ENCODE results near the gene EXOC3L1.
A peak's percentile ranks its signal among the peaks of the same experiment; 100 is the strongest.

Gene EXOC3L1

DNA sequence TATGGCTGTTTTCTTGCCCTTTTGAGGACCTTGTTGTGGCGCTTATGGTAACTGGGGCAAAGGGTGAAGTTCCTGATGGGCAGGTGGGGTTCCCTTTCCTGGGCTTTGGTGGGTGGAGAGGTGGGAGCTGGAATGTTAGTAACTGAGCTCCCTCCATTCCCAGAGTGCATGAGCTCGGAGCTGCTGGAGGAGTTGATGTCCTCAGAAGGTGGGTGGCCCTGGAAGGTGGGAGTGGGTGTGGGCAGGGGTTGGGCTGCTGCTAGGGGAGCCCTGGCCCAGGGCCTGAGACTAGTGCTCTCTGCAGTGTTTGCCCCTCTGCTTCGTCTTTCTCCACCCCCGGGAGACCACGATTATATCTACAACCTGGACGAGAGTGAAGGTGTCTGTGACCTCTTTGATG is 7.8 kb upstream of the EXOC3L1 start:
- Mint-ChIP-seq H3K4me1 (peaks cover 36% of the 10 kb centered on the region), H3K36me3 (peaks cover 55% of the 10 kb centered on the region), H3K4me3 (no peak overlapping the region), H3K9me3 (no peaks in the 10 kb centered on the region), H3K27ac (no peak overlapping the region), H3K27me3 (no peaks in the 10 kb centered on the region)
- no peak for DNase-seq
- CTCF ChIA-PET: interaction anchor here (0.8 to 1.9 kb wide), 9 partner anchors 8 to 230 kb away, joined by 3 to 7 read pairs (median 5); partner anchors contain the start of genes EXOC3L1, TMEM208 and TPPP3

DNA sequence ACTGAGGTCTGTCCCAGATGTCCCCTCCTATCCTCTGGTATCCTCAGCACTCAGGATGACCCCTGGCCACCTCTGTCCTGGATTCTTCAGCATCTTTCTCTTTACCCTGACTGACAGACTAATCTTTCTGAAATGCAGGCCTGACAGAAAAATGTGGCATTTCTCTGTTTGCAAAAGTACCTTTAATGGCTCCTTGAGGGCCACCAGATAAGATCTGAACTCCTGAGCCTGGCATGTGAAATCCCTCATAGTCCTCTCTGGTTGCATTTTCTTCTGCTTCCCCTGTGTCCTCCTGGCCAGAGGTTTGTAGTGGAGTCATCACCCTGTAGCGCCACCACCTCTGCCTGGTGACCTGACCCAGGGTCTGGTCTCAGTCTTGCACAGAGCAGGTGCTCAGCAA is 6.9 kb upstream of the EXOC3L1 start:
- H3K4me3 Mint-ChIP-seq: no peak overlapping the region
- H3K27ac Mint-ChIP-seq: no peak overlapping the region

DNA sequence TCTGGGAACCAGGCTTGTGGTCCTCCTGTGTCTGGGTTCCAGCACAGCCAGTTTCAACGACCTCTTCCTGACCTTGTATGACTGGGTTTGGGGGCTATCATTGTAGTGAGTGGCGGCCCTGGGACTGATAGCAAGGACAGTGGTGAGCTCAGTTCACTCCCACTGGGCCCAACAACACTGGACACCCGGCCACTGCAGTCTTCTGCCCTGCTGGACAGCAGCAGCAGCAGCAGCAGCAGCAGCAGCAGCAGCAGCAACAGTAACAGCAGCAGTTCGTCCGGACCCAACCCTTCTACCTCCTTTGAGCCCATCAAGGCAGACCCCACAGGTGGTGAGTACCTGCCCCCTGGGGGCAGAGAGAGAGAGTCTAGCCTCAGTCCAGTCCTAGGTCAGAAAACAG is 5.7 kb upstream of the EXOC3L1 start:
- H3K9me3 Mint-ChIP-seq: no peaks in the 10 kb centered on the region
- H3K4me3 Mint-ChIP-seq: no peak overlapping the region
- H3K27ac Mint-ChIP-seq: no peak overlapping the region
- no peaks in the 10 kb centered on the region for H3K27me3 Mint-ChIP-seq
- H3K4me1 Mint-ChIP-seq: peaks cover 47% of the 10 kb centered on the region
- CTCF ChIA-PET: interaction anchor here (0.9 kb wide), 1 partner anchor 31 kb away, joined by 3 read pairs; the partner anchor contains the start of gene TMEM208
- peaks cover 53% of the 10 kb centered on the region for H3K36me3 Mint-ChIP-seq
- no peak for DNase-seq

More for the DNA sequence above, 6.9 kb upstream of the EXOC3L1 start:
- peaks cover 41% of the 10 kb centered on the region for H3K4me1 Mint-ChIP-seq
- no peak for DNase-seq
- H3K36me3 Mint-ChIP-seq: peaks cover 56% of the 10 kb centered on the region
- CTCF ChIA-PET: interaction anchor here (1.3 to 1.9 kb wide), 3 partner anchors 12 to 30 kb away, joined by 3 to 6 read pairs (median 6); partner anchors contain the start of gene TMEM208
- H3K9me3 Mint-ChIP-seq: no peaks in the 10 kb centered on the region
- H3K27me3 Mint-ChIP-seq: no peaks in the 10 kb centered on the region

DNA sequence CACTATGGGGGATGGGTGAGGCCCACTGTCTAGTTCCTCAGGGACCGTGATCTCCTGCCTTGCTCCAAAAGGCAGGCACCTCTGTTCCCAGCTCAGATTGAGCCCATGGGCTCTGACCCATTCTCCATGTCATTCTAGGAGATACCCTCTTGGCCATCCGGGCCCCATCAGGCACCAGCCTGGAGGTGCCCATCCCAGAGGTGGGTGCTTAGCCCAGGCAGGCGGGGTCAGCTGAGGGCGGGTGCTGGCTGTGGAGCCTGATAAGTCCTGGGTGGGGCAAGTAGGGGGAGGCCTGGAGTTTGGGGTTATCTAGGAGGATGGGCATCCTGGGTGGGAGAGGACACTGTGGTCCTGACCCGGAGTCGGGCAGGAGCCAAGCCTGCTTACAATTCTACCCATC is 4.3 kb upstream of the EXOC3L1 start:
- peaks cover 47% of the 10 kb centered on the region for H3K4me1 Mint-ChIP-seq
- H3K9me3 Mint-ChIP-seq: no peaks in the 10 kb centered on the region
- H3K4me3 Mint-ChIP-seq: peak overlapping the region; percentile 81
- peaks cover 4% of the 10 kb centered on the region for H3K27me3 Mint-ChIP-seq
- no peak for DNase-seq
- peaks cover 46% of the 10 kb centered on the region for H3K36me3 Mint-ChIP-seq
- H3K27ac Mint-ChIP-seq: no peak overlapping the region
- CTCF ChIA-PET: interaction anchor here (0.8 to 1.2 kb wide), 4 partner anchors 9 to 33 kb away, joined by 3 to 4 read pairs (median 3); partner anchors contain the start of genes NOL3 and TMEM208

DNA sequence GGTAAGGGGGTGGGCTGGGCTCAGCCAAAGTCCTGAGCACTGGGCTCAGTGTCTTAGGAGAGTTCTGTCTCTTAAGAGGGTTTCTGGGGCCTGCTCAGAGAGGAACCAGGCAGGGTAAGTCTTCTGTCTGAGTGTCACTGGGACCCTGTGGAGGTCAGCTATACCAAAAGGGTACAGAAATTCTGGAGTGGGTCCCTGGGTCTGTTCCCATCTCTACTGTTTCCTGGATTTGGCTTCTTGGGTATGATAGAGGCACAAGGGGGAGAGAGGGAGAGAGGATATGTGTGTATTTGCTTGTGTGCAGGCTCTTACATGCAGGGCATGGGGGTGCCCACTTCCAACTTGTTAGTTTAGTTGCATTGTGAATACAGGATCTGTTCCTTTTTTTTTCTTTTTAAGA is 3.6 kb upstream of the EXOC3L1 start:
- H3K9me3 Mint-ChIP-seq: no peaks in the 10 kb centered on the region
- peaks cover 45% of the 10 kb centered on the region for H3K36me3 Mint-ChIP-seq
- peaks cover 4% of the 10 kb centered on the region for H3K27me3 Mint-ChIP-seq
- H3K4me3 Mint-ChIP-seq: peak overlapping the region; percentile 81
- no peak for DNase-seq
- H3K4me1 Mint-ChIP-seq: peaks cover 47% of the 10 kb centered on the region
- CTCF ChIA-PET: interaction anchor here (0.9 to 1.4 kb wide), 3 partner anchors 8 to 30 kb away, joined by 3 to 4 read pairs (median 4); no protein-coding TSS in a partner anchor
- H3K27ac Mint-ChIP-seq: peak overlapping the region; percentile 68

DNA sequence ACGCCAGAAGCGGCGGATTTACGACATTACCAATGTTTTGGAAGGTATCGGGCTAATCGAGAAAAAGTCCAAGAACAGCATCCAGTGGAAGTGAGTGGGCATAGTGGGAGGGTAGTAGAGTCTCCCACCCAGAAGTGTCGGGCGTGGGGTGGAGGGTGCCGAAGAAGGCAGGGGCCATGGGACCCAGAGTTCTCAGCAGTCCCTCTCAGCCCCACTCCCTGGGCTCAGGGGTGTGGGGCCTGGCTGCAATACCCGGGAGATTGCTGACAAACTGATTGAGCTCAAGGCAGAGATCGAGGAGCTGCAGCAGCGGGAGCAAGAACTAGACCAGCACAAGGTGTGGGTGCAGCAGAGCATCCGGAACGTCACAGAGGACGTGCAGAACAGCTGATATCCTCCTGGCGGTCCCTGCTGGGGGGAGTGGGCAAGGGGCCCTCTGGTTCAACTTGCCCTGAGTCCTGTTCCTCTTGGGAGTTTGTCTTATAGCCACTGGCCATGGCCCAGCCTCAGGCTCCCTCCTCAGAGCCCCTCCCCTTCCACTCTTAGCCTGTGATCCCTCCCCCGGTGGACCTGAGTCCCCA is 2.9 kb upstream of the EXOC3L1 start:
- peaks cover 39% of the 10 kb centered on the region for H3K36me3 Mint-ChIP-seq

DNA sequence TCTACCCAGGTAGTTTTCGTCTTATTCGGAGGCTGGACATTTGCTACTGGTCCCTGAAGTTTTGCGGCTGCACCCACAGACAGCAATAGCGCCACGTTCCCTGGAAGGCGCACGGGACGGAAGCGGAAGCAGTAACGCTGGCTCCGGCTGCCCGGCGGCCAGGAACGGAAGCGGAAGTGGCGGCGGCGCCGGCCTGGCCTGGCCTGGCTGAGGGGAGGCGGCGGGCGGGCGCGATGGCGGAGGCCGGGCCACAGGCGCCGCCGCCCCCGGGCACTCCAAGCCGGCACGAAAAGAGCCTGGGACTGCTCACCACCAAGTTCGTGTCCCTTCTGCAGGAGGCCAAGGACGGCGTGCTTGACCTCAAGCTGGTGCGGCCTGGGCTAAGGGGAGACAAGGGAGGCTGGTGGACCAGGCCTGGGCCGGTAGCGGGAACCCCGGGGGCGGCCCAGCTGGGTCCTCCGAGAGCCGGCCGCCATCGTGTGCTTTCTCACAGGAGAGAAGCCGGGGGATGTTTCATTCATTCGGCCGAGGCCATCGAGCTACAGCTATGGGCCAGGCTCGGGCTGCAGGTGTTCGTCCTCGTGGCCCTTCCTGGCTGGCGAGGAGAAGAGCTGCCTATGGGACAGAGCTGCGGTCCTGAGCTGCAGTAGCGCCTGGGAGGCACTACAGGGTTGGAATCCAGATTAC is 2.2 kb upstream of the EXOC3L1 start, which contains the start of gene E2F4:
Gene E2F4, plus strand, starts transcription at position 161 of the 687 bp plus-strand sequence. Its CDS starts 73 bp downstream, at position 234.
- H3K27ac Mint-ChIP-seq: peak within 1 kb of the TSS; percentile 78
- CTCF ChIA-PET: interaction anchor here (1.1 to 1.4 kb wide), 3 partner anchors 31 to 57 kb away, joined by 3 to 4 read pairs (median 4); partner anchors contain the start of gene SLC9A5
- peak; percentile 91 for DNase-seq
- H3K4me1 Mint-ChIP-seq: peaks cover 45% of the 10 kb centered on the region
- no peaks in the 10 kb centered on the region for H3K9me3 Mint-ChIP-seq
- peak within 1 kb of the TSS; percentile 81 for H3K4me3 Mint-ChIP-seq
- peaks cover 8% of the 10 kb centered on the region for H3K27me3 Mint-ChIP-seq
- H3K36me3 Mint-ChIP-seq: peaks cover 36% of the 10 kb centered on the region

More for the DNA sequence above, 2.9 kb upstream of the EXOC3L1 start:
- Mint-ChIP-seq H3K27ac (peak overlapping the region; percentile 72), H3K4me1 (peaks cover 45% of the 10 kb centered on the region), H3K27me3 (peaks cover 4% of the 10 kb centered on the region), H3K4me3 (peak overlapping the region; percentile 81), H3K9me3 (no peaks in the 10 kb centered on the region)
- CTCF ChIA-PET: interaction anchor here (1.1 to 1.4 kb wide), 3 partner anchors 30 to 56 kb away, joined by 3 to 4 read pairs (median 4); partner anchors contain the start of gene SLC9A5
- no peak for DNase-seq

DNA sequence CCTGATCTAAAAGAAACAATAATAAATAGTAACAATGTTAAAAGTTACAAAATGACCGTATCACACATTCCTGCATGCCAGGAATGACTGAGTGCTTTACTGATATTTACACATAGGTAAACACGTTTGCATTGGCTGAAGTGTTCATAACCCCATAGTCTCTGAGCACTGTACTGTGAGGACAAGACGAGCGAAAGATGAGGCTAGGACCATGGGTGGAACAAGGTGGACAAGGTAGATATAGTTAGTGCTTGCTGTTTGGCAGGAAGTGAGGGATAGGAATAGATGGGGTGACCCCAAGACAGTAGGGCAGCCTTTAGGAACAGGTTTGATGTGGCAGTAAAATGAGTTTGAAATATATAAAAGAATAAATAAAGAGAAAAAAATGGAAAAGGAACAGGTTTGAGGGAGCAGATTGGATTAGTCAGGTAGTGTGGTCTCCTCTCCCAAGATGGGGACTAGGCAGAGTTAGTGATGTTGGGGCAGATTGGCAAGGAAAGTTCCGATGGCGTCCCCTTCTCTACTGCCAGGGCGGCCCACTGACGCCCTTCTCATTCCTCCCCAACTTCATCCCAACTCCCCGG is 1.6 kb upstream of the EXOC3L1 start:
- DNase-seq: no peak
- Mint-ChIP-seq H3K27me3 (peaks cover 14% of the 10 kb centered on the region), H3K36me3 (peaks cover 32% of the 10 kb centered on the region), H3K4me3 (peak overlapping the region; percentile 81), H3K9me3 (no peaks in the 10 kb centered on the region), H3K27ac (peak overlapping the region; percentile 78), H3K4me1 (peaks cover 41% of the 10 kb centered on the region)
- CTCF ChIA-PET: no interaction called here

DNA sequence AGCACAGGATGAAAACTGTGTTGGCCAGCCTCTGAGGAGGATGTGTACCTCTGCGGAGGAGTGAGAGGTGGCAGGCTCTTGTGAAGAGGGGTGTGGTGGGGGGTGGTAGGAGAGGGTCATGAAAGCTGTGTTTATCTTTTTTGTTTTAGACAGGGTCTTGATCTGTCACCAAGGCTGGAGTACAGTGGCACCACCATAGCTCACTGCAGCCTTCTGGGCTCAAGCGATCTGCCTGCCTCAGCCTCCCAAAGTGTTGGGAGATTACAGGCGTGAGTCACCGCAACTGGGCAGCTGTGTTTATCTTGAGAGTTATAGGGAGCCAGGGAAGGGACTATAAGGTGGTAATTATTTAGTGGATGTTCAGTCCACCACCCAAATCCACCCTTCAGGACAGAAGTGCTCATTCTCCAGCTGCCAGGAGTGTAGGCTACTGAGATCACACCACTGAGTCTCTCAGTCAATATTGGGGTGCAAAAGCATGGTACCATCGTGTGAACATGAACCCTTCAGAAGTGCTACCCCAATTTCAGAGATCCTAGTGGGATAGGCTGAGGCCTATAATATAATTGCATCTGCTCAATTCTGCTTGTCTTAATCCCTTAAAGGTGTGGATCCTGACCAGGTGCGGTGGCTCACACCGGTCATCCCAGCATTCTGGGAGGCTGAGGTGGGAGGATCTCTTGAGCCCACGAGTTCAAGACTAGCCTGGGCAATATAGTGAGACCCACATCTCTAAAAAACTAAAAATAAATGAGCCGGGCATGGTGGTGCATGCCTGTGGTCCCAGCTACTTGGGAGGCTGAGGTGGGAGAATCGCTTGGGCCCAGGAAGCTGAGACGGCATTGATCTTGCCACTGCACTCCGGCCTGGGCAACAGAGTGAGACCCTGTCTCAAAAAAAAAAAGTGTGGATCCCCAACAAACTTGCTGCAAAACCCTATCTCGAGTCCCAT is 788 bp upstream of the EXOC3L1 start:
- Mint-ChIP-seq H3K27ac (no peak overlapping the region), H3K27me3 (peaks cover 21% of the 10 kb centered on the region), H3K36me3 (peaks cover 24% of the 10 kb centered on the region), H3K4me1 (peaks cover 35% of the 10 kb centered on the region), H3K4me3 (no peak overlapping the region), H3K9me3 (no peaks in the 10 kb centered on the region)
- CTCF ChIA-PET: interaction anchor here (1.7 to 3.0 kb wide), 3 partner anchors 8 to 173 kb away, joined by 3 to 9 read pairs (median 5); partner anchors contain the start of gene ELMO3
- no peak for DNase-seq

DNA sequence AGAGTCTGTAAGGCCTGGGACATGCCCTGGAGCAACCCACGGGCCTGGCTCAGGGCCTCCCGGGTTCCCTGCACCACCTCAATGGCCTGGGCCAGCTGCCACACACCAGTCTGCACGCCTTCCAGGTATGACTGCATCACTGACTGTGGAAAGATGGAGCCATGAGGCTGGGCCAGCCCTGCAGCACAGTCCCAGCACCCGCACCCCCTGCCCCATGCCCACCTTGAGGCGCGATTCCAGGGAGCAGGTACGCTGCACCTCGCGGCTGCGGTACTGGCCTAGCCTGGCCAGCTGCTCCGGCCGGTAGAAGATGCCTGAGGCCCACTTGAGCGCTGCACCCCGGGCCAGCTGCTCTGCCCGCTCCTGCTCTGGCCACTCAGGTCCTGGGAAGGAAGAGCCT is 1.1 kb downstream of the EXOC3L1 start:
- no peak overlapping the region for H3K27ac Mint-ChIP-seq
- no peak overlapping the region for H3K4me3 Mint-ChIP-seq
- peaks cover 37% of the 10 kb centered on the region for H3K4me1 Mint-ChIP-seq
- DNase-seq: no peak
- H3K9me3 Mint-ChIP-seq: no peaks in the 10 kb centered on the region
- peaks cover 35% of the 10 kb centered on the region for H3K27me3 Mint-ChIP-seq
- CTCF ChIA-PET: interaction anchor here (0.6 to 3.0 kb wide), 3 partner anchors 55 to 211 kb away, joined by 3 to 9 read pairs (median 3); no protein-coding TSS in a partner anchor
- H3K36me3 Mint-ChIP-seq: peaks cover 8% of the 10 kb centered on the region

DNA sequence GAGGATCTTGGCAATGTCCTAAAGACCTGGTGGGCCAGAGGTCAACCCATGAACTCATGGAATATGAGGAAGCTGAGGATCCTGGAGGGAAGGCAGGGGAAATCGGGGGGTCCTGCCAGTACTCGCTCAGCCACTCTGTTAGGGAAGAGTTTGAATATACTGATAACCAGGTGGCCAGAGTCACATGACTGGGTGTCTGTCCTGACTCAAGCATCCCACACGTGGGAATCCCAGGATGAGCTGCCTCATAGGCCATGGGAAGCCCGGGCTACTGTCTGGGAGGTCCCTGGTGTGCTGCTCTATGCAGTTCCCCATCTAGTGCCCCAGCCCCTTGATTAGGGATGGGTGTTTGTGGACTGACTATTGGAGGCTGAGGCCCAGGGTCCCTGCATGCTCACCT is 1.6 kb downstream of the EXOC3L1 start:
- no peak overlapping the region for H3K4me3 Mint-ChIP-seq
- H3K9me3 Mint-ChIP-seq: no peaks in the 10 kb centered on the region
- H3K4me1 Mint-ChIP-seq: peaks cover 32% of the 10 kb centered on the region
- peaks cover 8% of the 10 kb centered on the region for H3K36me3 Mint-ChIP-seq
- H3K27ac Mint-ChIP-seq: no peak overlapping the region
- CTCF ChIA-PET: interaction anchor here (1.1 to 3.0 kb wide), 2 partner anchors 11 to 171 kb away, joined by 4 to 9 read pairs; no protein-coding TSS in a partner anchor
- DNase-seq: no peak
- H3K27me3 Mint-ChIP-seq: peaks cover 35% of the 10 kb centered on the region

DNA sequence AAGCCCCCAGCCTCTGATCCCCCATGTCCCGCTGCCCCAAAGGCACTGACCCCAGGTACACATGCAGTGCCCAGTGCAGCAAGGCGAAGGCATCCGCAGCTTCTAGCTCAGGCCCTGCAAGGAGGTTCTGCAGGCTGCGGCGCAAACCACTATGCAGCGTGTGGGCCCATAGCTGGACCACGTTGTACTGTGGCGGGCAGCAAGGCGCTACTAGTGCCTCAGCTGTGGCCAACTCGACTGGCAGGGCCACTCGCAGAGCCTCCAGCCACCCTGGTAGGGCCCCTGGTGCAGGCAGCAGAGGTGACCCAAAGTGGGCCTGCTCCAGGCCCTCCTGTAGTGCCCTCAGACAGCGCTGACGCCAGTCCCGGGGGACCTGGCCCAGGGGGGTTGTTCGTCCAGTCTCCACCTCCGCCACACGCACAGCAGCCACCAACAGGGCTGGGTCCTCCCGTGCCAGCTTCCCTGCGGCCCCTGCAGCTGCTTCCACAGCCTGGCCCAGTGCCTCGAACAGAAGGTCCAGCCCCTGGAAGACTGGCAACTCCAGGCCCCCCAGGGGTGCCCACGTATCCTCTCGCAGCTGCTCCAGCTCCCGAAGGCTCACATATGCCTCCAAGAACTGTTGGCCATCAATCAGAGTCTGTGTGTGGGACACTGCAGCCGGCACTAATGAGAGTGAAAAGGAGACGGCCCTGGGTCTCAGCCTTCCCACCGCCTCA is 2.6 kb downstream of the EXOC3L1 start:
- no peaks in the 10 kb centered on the region for H3K9me3 Mint-ChIP-seq
- H3K4me1 Mint-ChIP-seq: peaks cover 23% of the 10 kb centered on the region
- CTCF ChIA-PET: interaction anchor here (1.1 to 4.9 kb wide), 5 partner anchors 10 to 210 kb away, joined by 4 to 43 read pairs (median 7); partner anchors contain the start of gene ELMO3
- H3K27me3 Mint-ChIP-seq: peaks cover 35% of the 10 kb centered on the region
- H3K4me3 Mint-ChIP-seq: no peak overlapping the region
- DNase-seq: no peak
- no peak overlapping the region for H3K27ac Mint-ChIP-seq
- H3K36me3 Mint-ChIP-seq: peaks cover 2% of the 10 kb centered on the region

Measured in activated naive CD4-positive, alpha-beta T cell treated with anti-CD3 and anti-CD28 coated beads, Interleukin-2, amount 10 ng/mL, durations not matched to agents 7 days and 5 days (primary cell).